Left lung (tissue), 10 donors: Measurements from ENCODE around the gene KIAA1217. TPM values are rescaled to one million over a fixed set of nuclear protein-coding genes. Genes with fewer than 3 reads are reported as not detected.
"Not testable (repeated sequence)": the region's sequence is repeated elsewhere in the genome, so short reads cannot be mapped to it uniquely, and the experiment has no call there.

Source experiments
- ATAC-seq: fragments of 200-7000 bp; cut with Tn5 transposase; one replicate; pipeline ENCODE4 v1.9.1; 2020; ENCODE audit warnings: moderate library complexity
- DNase-seq, 4 donors: peaks; one replicate each; pipeline ENCODE4 v3.0.0-alpha.2; 2013 to 2020
- H3K27ac ChIP-seq, 2 donors: fragments of 200-600 bp; sonication (generic) in 1 of 2; one replicate each; pipeline versions ENCODE4 v1.5.0 to v1.8.0; 2020 to 2021
- H3K27me3 ChIP-seq, 2 donors: fragments of 200-600 bp; sonication (generic) in 1 of 2; one replicate each; pipeline versions ENCODE4 v1.5.0 to v1.8.0; 2020 to 2021
- H3K36me3 ChIP-seq, 2 donors: fragments of 200-600 bp; sonication (generic) in 1 of 2; one replicate each; pipeline versions ENCODE4 v1.5.0 to v1.8.0; 2020 to 2021
- H3K4me1 ChIP-seq, 2 donors: fragments of 200-600 bp; one replicate each; pipeline ENCODE4 v1.8.0; 2021
- H3K4me3 ChIP-seq, 2 donors: fragments of 200-600 bp; sonication (generic) in 1 of 2; one replicate each; pipeline versions ENCODE4 v1.5.0 to v1.8.0; 2020 to 2021; ENCODE audit warnings: mild to moderate bottlenecking in 1 of 2
- H3K9me3 ChIP-seq, 2 donors: fragments of 200-600 bp; sonication (generic) in 1 of 2; one replicate each; pipeline versions ENCODE4 v1.5.0 to v1.8.0; 2020 to 2021
- CTCF ChIP-seq, 2 donors: fragments of 200-600 bp; sonication (generic) in 1 of 2; IDR thresholded peaks; one replicate each; pipeline versions ENCODE4 v1.5.0 to v1.8.0; 2021; ENCODE audit warnings: antibody characterized with exemption in 2 of 2
- intact Hi-C, 2 donors: fragments of 100-400 bp; cut with DNase I; formaldehyde crosslinking; loops; one replicate each; pipeline versions ENCODE4 v1.11.2 to v1.14.2; 2022
- polyA plus RNA-seq, 6 donors: library from polyadenylated mRNA; unstranded; fragments of 120-200 nt; gene quantifications; one replicate each; pipeline ENCODE4 v1.2.1, GENCODE V29; 2013; ENCODE audit not compliant: insufficient read length in 6 of 6
- total RNA-seq, 2 donors: library from RNA; stranded (reverse); fragmentation: NEBNext Ultra II Directional; extraction: Animal tissue kit (Norgen Biotek cat#: 25700); gene quantifications; one replicate each; pipeline ENCODE4 v1.2.1, GENCODE V29; 2021
- donor health status: DM: no; HTN: yes; CAD: no.
- donor health status: DM: no; HTN: no; CAD: no.

KIAA1217 gene
- total and polyA plus RNA-seq, 8 donors: 28.3 to 69.1 (median 60.4) TPM

- DNase-seq: no peak
- intact Hi-C loops: no loop called here
These were observed 125.5 kb downstream of the KIAA1217 start for GRCh38 chr10:24334279-24334939.

GRCh38 chr10:24337723-24338122, 128.8 kb downstream of the KIAA1217 start:
- H3K27me3 ChIP-seq, H3K4me3 ChIP-seq, H3K36me3 ChIP-seq, intact Hi-C loops, DNase-seq, H3K4me1 ChIP-seq, H3K27ac ChIP-seq, ATAC-seq, H3K9me3 ChIP-seq: not testable (repeated sequence)

More at GRCh38 chr10:24334279-24334939, 125.5 kb downstream of the KIAA1217 start:
- Histone ChIP-seq H3K27me3 (no peaks in the 10 kb centered on the region), H3K4me1 (peaks cover 7 to 9% of the 10 kb centered on the region in 2 donors), H3K27ac (no peak overlapping the region), H3K4me3 (no peak overlapping the region), H3K9me3 (no peaks in the 10 kb centered on the region), H3K36me3 (no peaks in the 10 kb centered on the region)
- no peak for TF ChIP-seq CTCF (IDR thresholded peaks at IDR 0.05)
- ATAC-seq: no peak

GRCh38 chr10:24339387-24339786, 130.4 kb downstream of the KIAA1217 start:
- TF ChIP-seq CTCF (IDR thresholded peaks at IDR 0.05): no peak
- H3K36me3 ChIP-seq: no peaks in the 10 kb centered on the region
- DNase-seq (no peak), ATAC-seq (no peak)
- no peak overlapping the region for H3K27ac ChIP-seq
- H3K4me3 ChIP-seq: no peak overlapping the region
- peaks cover 0 to 3% of the 10 kb centered on the region in 2 donors for H3K4me1 ChIP-seq
- intact Hi-C loops: no loop called here
- no peaks in the 10 kb centered on the region for H3K9me3 ChIP-seq
- H3K27me3 ChIP-seq: no peaks in the 10 kb centered on the region

GRCh38 chr10:24340446-24340845, 131.5 kb downstream of the KIAA1217 start:
- TF ChIP-seq CTCF (IDR thresholded peaks at IDR 0.05): no peak
- ATAC-seq: no peak
- H3K4me3 ChIP-seq: no peak overlapping the region
- no peaks in the 10 kb centered on the region for H3K36me3 ChIP-seq
- no peak for DNase-seq
- intact Hi-C loops: no loop called here
- H3K27me3 ChIP-seq: no peaks in the 10 kb centered on the region
- H3K4me1 ChIP-seq: peaks cover 0 to 10% of the 10 kb centered on the region in 2 donors
- H3K9me3 ChIP-seq: no peaks in the 10 kb centered on the region
- H3K27ac ChIP-seq: no peak overlapping the region

GRCh38 chr10:24340883-24341282, 131.9 kb downstream of the KIAA1217 start:
- DNase-seq (no peak), ATAC-seq (no peak)
- intact Hi-C loops: no loop called here
- no peaks in the 10 kb centered on the region for H3K36me3 ChIP-seq
- no peak for TF ChIP-seq CTCF (IDR thresholded peaks at IDR 0.05)
- H3K4me1 ChIP-seq: peaks cover 0 to 10% of the 10 kb centered on the region in 2 donors
- no peaks in the 10 kb centered on the region for H3K27me3 ChIP-seq
- no peaks in the 10 kb centered on the region for H3K9me3 ChIP-seq
- H3K4me3 ChIP-seq: no peak overlapping the region
- no peak overlapping the region for H3K27ac ChIP-seq

GRCh38 chr10:24341371-24341770, 132.4 kb downstream of the KIAA1217 start:
- Histone ChIP-seq H3K4me1 (peaks cover 0 to 10% of the 10 kb centered on the region in 2 donors), H3K36me3 (no peaks in the 10 kb centered on the region), H3K9me3 (no peaks in the 10 kb centered on the region), H3K27ac (no peak overlapping the region), H3K4me3 (no peak overlapping the region), H3K27me3 (no peaks in the 10 kb centered on the region)
- intact Hi-C loops: no loop called here
- TF ChIP-seq CTCF (IDR thresholded peaks at IDR 0.05): no peak
- ATAC-seq: no peak
- no peak for DNase-seq
